NAMALWA (cell line): ENCODE results near the gene SERPIND1.
"Not testable (repeated sequence)": the region's sequence is repeated elsewhere in the genome, so short reads cannot be mapped to it uniquely, and the experiment has no call there.

Experiments used
- DNase-seq: peaks from one replicate; pipeline ENCODE4 v3.0.0-alpha.2; 2015; ENCODE audit warnings: low spot score

SERPIND1 gene

GRCh38 chr22:20747223-20747622, 26.7 kb upstream of the SERPIND1 start:
- DNase-seq: no peak

DNA sequence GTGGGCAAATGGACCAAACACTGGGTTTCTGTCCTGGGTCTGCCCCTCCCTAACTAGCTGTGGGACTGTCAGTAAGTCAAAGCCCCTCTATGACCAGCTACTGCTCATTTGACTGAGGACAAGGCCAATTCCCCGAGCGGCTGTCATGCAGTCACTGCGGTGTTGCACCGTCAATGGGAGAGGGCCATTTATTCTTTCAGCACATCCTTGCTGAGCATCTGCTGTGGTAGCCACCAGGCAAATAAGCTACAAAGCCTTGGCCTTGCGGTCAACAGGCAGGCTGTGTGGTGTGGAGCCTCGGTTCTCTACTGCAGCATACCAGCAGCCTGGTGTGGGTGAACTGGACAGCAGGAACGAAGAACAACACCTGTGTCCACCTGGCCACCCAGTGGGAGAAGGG, 25.8 kb upstream of the SERPIND1 start:
- DNase-seq: no peak

GRCh38 chr22:20748731-20749428, 25.0 kb upstream of the SERPIND1 start:
- peak; percentile 63 for DNase-seq

DNA sequence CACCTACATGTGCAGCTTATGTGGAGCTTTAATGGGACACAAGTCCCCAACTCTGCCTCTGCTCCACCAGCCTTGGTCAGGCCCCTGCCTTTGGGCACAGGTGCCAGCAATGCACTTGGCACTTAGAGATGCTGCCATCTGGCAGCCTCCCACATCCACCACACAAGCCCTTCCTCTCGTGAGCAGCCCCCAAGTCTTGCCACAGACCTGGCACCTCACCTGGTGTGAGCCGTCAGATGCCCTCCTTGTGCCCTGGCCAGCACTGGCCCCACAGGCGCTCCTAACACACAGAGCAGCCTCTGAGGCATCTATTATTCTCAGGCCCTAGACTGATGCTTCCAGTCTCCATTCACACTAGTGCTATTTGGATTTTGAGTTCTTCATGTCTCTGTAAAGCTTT, 24.5 kb upstream of the SERPIND1 start:
- no peak for DNase-seq

DNA sequence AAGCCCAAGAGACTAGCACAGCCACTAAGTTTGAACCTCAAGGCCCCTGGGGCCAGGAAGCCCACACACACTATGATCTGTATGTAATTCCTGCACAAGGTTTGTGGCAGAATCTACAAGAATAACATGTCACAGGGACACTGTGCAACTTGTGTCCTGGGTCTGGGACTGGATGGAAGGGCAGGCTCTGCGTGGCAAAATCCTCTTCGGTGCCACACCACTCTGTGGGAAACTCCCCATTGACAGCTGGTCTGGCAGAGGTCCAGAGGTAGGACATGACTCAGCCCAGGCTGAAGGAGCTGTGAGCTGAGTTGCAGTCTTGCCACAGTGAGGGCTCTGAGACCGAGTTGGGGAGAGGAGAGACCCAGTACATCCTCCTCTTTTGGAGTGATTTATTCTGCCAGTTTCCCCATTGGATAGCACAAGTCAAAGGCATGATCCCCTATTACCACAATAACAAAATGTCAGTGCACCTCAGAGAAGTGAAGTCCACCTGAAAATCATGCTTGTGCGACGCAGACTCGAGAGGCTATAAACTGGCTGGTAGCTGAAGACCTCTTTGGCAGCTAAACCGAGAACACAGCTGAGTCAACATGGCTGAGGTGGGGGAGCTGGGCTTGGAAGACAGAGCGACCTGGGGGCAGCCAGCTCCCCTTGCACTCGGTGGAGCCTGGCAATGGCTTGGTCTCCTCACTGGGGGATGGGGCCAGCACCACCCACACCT, 23.3 kb upstream of the SERPIND1 start:
- peak; percentile 28 for DNase-seq

DNA sequence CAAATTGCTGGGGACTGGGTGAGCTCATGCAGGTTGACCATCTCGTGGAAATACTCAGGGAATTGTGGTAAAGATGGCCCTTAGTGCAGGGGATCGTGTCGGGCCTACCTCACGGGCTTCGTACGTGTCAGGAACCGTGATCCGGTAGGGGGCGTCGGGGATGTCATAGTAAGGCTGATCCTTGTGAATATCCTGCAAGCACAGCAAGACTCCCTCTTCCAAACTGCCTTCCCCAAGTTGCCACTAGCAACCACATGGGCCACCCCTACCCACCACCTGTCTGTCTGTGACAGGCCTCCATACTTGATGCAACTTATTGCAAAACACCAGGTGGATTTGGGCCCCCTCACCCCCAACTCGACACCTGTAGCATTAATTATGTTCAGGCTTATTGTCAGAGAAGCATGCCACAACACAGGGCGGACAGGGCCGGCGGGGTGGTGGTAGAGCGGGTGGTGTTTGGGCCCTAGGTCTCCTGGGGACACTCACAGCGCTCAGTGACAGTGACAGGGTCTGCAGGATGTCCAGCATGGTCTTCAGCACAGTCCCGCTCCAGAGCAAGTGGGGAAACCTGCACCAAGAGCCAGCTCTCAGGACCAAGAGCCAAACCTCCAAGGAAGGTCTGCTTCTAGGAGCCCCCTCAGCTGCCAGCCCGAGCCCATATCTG, 22.6 kb upstream of the SERPIND1 start:
- no peak for DNase-seq

DNA sequence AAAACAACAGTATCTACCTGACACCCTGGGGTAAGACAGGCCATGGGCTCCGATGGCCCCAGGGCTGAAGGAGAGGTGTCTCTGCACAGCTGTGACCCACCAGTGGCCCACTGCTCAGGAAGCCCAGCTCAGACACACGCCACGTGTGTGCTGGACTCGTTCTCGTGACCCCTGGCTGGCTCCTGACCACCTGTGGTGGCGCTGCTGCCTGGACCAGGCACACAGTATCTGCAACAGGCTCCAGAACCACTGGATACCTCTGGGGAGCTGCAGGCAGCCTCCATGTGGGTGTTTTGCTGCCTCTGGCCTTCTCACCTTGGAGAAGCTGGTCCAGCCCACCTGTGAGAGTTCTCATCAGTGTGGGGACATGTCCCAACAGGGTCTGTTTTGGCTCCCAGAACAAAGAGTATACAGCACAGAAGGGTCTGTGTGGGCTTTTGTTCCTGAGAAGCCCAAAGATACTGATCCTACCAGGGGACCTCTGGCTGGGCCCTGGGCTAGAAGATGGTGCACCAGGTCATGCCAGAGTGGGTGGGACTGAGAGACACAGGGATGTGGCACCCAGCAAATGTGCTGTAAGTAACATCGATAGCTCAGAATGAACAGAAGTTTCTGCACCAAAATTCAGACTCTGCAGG, 21.7 kb upstream of the SERPIND1 start:
- no peak for DNase-seq

- no peak for DNase-seq
These were observed 21.0 kb upstream of the SERPIND1 start for GRCh38 chr22:20752873-20753272.

GRCh38 chr22:20756846-20757245, 17.1 kb upstream of the SERPIND1 start:
- DNase-seq: no peak

GRCh38 chr22:20758688-20759087, 15.2 kb upstream of the SERPIND1 start:
- no peak for DNase-seq

DNA sequence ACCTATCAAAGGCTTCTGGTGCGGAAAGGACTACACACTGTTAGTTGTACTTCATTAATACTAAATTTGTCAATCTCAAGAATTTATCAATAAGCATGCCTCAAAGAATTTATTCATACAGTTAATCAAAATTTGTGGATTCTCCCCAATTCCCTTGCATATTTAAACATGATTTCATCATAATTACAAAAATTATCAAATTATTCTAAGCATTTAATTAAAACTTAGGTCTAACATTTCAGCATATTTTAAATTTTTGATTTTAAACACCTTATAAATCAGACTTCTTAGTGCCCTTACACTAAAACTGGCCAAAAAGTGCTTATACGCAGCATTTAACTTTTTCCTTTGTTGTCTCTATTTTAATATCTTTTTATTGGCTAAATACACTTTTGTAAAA, 13.8 kb upstream of the SERPIND1 start:
- no peak for DNase-seq

GRCh38 chr22:20761536-20761935, 12.4 kb upstream of the SERPIND1 start:
- no peak for DNase-seq

DNA sequence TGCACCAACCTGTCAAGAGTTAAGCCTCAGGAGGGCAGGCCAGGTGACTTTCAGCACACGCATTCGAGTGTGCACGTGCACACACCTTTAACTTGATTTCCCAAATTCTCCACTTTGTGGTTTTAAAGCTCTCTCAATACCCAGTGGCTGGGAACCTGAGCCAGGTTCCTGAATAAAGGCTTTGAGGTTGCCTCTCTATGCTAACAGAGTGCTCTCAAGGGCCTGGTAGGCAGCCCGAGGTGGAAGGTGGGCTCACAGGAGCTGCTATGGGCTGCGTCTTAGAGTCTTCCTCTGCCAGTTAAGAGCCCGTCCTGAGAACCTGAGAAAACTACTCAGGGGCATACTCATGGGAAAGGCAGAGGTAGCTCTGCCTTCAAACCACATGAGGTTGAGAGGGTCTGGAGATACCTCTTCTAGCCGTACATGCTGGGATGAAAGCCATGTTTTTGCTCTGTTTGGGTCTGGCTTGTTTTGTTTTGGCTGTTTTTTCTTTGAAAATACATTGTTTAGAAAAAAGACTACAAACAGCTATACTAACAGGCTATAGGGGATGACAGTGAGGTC, 11.6 kb upstream of the SERPIND1 start:
- no peak for DNase-seq

DNA sequence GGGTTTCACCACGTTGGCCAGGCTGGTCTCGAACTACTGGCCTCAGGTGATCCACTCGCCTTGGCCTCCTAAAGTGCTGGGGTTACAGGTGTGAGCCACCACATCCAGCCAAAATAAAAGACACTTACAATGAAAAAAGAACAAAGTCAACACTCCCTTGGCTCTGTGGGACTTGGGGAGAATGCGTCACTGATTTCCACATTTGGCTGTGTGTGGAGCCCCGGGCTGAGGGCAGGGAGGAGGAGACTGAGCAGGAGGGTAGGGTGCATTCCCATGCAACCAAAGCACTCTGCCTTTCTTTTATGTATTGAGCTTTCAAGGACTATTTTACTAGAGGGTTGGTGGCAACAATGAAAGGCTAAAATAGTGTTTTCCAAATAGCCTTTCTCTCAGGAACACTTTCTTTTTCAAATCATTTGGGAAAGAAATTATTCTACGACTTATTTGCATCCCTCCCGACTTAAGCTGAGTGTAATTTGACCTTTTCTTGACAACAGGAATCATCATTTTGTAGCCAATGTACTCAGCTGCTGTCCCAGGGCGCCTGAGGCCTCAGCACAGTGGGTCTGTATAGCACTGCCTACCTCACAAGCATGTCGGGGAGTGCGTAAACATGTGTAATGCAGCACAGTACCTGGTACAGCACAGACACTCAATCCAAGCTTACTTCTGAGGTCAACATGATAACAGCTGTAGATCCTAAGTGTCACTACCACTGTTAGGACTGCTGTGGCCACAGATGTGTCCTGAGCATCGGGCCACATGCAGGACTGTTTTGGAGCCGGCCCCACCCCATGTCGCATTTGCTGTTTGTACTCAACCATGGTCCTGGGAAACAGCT, 10.1 kb upstream of the SERPIND1 start:
- no peak for DNase-seq

DNA sequence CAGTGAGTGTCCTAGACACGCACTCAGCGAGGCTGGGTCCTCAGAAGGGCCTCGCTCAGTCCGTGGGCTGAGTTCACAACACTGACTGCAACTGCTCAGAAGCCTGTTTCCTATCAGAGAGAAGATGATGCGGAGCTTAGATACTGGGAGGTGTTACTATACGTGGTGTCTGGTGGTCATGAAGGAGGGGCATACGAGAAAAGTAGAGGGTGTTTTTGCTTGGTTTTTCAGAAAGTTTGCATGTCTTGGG, 9.5 kb upstream of the SERPIND1 start:
- no peak for DNase-seq

GRCh38 chr22:20764729-20765128, 9.2 kb upstream of the SERPIND1 start:
- DNase-seq: no peak

GRCh38 chr22:20765938-20766337, 8.0 kb upstream of the SERPIND1 start:
- no peak for DNase-seq

GRCh38 chr22:20766530-20766929, 7.4 kb upstream of the SERPIND1 start:
- DNase-seq: no peak

DNA sequence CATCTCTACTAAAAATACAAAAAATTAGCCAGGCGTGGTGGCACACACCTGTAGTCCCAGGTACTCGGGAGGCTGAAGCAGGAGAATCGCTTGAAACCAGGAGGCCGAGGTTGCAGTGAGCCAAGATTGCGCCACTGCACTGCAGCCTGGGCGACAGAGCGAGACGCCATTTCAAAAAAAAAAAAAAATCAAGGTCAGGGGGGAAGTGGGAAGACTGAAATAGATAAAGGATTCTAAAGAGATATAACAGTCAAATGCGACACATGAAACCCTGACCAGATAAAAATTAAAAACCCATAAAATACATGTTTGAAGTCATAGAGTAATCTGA, 4.5 kb upstream of the SERPIND1 start:
- DNase-seq: not testable (repeated sequence)

DNA sequence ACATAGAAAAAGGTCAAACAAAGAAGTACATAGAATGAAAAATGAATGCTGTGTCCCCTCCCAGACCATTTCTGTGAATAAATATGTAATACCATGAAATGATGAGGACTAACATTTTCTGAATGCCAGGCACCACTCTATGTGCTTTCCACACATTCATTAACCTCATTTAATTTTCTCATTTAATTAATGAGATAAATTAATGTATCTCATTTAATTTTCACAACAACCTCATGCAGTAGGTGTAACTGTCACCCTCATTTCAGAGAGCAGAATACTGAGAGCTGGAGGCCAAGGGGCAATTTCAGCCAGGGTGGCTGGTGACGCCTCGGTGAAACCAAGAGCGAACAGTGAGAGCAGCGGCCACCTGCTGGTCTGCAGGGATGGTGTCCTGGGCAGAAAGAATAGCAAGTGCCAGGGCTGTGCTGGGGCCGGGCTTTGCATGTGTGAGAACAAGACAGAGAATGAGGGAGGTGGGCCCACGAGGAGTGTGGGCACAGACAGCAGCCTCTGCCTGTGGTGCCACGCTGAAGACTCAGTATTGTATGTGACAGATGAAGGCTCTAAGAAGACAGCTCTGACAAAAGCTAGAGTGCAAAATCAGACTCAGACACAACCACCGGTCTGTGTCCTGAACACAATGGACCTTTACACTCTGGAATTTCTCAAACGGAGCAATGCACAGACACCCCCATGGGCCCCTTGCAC, 1.8 kb upstream of the SERPIND1 start:
- peak; percentile 15 for DNase-seq

DNA sequence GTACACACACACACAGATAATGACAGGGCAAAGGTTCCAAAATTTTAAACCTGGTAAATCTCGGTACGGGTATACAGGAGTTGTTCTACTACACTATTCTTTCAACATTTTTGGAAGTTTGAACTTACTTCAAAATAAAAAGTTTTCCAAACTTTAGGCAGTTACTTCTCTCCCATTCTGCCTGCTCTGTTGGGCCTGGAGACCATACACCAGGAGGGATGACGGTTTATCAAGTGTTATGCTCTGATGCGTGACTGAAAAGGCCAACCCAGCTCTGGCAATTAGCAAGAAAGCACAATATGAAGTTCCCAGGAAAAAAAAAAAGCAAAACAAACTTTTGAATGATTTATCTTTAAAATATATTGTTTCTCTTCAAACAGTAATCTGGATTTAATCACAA, 969 bp downstream of the SERPIND1 start:
- no peak for DNase-seq
